SKM-1 (cell line): ENCODE data around the gene PBX1.

ENCODE experiments used
- DNase-seq: peaks from one replicate; lab custom pipeline; 2025; ENCODE audit not compliant: unreplicated experiment; lab: John Stamatoyannopoulos, UW

Gene PBX1

DNA sequence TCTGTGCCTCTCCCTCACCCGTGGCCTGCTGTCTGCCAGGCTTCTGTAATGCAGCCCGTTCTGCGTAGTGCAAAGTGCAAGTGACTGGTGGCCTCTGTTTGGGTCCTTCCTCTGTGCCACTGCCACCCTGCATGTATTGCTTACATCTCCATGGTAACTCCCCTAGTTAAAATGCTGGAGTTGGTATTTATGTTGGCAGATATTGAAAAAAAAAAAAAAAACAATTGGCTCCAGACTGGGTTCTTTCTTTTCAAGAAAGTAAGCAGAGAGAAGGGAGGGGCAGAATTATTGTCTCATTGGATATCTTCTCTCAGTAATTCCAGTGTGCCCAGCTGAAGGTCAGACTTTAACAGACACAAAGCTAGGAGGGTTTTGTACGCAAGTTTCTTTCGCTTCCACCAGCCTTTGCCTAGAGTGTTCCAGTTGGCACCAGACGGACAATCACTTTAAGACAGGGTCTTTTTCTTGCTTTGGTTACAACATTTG is 242.3 kb downstream of the PBX1 start:
- DNase-seq = no peak

DNA sequence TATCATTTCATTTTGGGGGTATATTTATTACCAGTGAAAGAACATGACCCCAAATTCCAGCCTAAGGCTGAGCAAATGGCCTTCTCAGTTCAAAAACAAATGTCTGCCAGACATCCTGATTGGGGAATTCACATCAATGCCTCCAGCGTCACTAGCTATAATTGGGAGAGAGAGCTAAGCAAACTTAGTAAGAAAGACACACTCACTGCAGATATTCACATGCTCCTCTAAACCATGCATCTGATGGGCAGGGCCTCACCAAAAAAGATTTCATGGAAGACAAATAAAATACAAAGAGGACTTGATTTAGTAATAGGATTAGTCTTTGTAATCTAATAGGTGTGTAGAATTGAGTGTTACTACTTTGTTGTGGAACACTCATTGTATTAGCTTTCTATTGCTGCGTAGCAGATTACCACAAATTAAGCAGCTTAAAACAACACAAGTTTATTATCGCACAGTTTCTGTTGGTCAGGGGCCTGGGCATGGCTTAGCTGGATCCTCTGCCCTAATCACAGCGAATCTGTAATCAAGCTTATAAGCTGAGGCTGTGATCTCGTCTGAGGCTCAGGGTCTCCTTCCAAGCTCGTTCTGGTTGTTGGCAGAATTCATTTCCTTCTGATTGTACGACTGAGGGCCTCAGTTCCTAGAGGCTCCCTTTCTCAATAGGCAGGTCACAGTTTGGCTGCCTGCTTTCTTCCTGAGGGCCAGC is 243.0 kb downstream of the PBX1 start:
- DNase-seq = no peak

DNA sequence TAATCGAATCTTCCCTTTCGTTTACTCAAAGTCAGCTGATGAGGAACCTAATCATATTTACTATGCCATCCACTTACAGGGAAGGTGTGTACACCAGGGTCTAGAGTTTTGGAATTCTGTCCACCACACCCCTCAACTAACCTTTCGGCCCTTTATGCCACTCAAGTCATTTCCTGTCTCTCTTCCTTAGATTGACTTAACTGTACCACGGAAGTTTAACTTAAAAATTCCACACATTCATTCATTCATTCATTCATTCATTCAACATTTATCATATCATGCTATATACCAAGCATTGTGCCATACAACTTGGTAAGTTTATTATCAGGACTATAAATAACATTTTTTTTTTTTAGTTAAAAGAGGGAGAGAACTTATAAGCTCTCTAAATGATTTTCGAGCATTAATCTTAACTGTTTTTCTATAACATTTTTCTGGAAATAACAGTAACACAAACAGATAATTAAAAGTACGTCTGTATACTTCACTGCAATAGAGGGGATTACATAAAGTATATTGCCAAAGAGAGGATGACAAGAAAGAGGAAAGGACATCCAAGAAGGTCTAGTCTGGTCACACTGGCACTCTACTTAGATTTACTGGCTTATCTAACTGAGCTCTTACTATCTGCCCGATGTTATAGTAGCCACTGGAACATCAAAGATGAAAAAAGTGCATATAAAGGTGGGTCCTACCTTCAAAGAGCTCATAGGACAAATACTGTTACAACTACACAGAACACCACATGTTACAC is 243.7 kb downstream of the PBX1 start:
- DNase-seq = no peak

DNA sequence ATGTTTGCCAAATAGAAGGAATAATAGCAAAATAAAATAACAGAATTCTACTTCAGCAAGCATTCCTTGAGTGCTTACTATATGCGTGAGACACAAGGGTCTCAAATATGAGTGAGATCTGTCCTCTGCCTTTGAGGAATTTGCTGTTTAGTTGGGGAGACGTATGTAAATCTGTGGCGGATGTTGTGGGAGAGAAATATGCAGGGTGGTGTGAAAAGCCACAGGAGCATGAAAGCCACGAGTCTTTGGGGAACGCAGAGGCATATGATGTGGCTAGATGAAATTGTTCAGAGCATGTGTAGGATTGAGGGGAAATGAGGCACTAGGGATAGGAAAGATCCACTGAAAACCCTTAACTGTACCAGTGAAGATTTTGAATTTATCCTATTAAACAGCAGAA is 244.4 kb downstream of the PBX1 start:
- no peak for DNase-seq

DNA sequence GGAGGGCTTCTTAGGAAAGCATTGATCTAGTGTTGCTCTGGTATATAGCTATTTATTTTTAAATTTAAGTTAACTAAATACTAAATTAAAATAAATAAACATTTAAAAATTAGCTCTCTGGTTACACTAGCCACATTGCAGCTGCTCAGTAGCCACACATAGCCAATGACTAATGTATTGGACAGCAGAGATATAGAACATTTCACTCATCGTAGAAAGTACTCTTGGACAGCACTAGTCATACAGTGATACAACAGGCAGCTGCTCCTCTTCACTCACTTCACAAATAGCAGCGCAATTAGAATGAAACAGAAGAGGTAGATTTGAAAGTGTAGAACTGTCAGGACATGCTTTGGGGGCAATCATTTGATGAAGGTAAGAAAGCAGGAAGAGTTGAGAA is 245.4 kb downstream of the PBX1 start:
- no peak for DNase-seq

DNA sequence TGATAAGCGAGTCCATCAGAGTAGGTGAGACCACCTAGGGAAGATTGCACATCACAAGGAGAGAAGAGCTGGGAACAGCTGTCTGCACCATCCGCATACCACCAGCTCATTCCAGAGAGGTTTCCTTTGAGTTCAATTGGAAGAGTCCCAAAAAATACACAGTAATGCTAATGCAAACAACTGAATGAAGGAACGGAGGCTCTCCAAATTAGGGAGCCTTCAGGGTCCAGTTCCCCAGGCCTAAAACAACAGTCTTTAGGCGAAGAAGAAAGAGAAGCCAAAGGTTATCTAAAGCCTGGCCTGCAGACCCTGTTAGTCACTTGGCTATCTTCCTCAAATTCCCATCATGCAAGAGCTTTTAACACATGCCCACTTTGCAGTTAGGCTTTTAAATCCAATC is 246.4 kb downstream of the PBX1 start:
- no peak for DNase-seq

DNA sequence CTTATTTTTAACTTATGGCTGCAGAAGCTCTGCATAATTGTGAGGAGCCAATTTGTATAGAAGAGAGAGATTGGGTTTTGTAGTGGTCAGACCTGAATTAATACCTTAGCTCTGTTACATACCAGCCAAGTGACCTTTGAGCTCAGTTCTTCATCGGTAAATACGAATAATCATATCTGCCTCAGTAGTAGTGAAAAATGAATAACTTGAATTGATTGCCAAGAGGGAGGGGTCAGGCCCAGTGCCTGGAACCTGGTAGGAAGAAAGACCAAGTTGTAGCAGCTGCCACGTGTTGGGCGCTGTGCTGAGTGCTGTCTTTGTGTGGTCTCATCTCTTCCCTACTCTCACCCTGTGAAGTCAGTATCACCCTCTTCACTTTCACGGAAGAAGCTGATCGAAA is 247.5 kb downstream of the PBX1 start:
- no peak for DNase-seq

DNA sequence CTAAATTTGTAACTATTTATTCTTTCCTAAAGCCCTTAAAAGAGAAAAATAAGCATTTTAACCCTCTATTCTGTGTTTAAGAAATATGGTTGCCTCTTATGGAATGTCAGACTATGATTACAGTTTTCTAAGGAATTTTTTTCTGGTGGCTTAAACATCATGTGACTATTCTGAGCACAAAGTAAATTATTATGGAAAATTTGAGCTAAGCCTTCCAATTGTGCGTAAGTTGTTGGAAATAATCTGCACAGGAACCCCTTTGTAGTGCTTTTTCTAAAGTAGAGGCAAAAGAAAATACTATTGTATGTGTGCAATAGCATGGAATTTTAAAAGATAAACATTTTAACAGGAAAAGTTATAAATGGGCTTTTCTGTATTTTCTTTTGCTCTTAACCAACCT is 254.8 kb downstream of the PBX1 start:
- DNase-seq = no peak

DNA sequence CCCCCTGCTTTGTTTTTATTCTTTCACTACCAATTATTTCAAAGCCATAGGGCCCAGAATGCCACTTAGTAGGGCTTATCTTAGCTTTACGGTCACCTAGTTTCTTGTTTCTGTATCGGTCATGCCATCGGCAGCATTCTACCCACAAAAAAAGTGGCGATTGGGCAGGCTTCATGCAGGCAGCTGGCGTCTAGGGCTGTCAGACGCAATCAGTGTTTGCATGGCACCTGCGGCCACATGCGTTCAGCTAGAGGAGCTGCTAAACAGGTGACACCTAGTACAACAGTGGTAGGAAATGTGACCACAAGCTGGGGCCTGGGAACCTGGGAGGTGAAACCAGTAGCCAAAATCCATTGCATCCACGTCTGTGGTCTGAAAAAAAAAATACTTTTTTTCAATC is 262.7 kb downstream of the PBX1 start:
- DNase-seq = no peak

DNA sequence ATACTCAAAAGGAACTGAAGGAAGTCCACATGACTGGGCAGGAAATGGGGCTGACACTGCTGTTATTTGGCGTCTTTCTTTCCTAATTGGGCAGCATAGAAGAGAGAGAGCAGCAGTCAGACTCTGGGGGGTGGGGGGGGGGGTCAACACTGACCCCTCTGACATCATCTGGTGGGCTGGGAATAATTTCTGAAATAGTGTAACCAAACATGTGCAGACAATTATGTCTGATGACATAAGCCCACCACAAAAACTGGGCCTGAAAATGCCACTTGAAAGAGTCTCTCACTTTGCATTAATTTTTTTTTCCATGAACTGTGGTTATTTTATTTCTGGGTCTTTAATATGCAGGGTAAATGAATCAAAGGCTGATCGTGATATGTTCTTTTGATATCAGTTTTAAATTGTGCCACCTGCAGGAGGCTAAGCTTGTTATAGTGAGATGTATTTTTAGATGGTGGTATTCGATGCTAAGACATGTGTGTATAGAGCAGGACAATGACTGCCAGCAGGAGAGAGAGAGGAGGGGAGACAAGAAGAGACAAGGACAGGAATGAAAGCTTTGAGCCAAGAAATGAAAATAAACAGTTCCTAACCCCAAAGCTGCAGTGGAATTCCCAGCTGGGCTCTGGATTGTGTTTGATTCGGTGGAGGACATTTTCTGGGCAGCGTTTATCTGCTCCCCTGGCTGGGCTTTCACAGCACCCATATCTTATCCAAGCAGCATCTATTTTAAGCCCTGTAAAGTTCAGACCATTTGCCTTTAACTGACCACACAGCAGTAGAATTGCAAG is 264.7 kb downstream of the PBX1 start:
- no peak for DNase-seq

DNA sequence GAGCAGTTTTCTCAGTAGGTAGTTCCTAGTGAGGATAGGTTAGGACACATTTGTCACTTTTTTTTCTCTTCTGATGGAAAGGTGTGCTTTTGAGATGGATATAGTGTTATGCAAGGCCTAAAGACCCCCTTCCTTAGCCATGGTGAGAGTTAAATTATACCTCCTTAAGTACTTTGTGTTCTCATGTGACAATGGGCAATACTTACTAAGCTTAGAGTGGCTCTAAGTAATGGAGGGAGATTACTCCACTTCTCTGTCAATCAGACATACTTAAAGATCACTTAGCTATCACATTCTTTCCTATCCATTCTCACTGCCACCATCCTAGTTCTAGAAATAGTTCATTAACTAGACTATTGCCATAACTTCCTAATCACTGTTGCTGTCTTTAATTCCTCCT is 265.6 kb downstream of the PBX1 start:
- no peak for DNase-seq

DNA sequence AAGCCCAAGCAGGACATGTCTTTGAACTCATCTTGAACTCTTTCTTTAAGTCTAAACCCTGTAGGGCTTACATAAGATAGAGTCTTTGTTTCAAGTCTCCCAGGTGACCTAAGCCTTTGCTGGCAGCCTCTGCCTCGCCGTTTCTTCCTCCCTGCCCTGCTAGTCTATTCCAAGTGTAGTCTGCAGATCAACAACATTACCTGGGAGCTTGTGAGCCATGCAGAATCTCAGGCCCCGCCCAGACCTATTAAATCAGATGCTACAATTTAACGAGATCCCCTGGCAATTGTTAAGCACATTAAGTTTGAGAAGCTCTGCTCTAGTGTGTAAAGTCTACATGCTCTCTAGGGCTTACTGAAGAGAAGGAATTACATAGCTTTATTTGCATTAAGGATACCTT is 271.6 kb downstream of the PBX1 start:
- DNase-seq = no peak

DNA sequence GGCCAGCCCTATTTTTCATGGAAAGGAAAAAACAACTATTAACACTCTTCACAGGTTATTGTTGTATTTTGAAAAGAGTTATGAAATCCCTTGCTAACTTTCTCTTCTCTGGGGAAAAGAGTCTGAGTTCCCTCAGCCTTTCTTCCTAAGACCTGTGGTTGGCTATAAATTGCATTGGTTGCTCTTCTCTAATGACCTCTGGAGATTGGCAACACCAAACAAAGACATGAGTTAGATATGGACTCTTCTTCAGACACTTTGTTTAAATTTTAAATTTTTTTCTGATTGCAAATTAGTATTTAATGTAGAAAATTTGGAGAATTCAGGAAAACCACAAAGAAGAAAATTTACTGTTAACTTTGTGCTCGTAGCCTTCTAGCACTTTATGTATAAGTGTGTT is 275.7 kb downstream of the PBX1 start:
- DNase-seq = no peak

DNA sequence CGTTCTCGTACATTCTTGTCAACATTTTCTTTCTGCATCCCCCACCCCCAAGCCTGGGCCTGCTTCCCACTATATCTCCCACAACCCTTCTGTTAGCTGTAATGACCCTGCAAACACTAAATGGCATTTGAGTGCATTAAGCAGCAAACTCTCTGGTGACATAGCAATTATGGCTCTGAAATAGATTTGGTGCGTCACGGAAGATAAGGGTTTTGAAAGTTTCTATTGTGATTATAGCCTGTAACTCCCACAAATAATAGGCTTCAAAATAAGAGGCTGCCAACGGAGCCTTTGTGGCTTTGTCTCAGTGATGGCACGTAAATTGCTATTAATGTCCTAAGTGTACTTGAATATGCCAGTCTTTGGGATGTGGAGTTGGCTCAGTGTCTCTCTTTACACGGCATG is 277.6 kb downstream of the PBX1 start:
- DNase-seq = no peak

DNA sequence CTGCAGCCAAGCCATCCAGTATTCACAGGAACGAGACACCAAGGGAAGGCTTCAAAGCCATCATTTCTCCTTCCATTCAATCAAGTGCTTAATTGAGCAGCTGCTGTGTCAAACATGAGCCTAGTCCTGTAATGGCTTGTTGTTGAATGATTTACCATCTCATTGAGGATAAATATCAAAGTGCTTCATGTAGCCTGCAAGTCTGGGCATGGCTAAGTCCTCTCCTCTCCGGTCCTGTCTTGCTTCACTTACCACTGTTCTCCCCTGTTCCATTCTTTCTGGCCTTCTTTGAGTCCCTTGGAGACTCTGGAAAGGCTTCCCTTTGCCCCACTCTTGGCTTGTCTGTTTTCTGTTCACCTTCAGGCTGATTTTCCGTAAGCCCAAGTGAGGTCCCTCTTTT is 279.8 kb downstream of the PBX1 start:
- DNase-seq = no peak

DNA sequence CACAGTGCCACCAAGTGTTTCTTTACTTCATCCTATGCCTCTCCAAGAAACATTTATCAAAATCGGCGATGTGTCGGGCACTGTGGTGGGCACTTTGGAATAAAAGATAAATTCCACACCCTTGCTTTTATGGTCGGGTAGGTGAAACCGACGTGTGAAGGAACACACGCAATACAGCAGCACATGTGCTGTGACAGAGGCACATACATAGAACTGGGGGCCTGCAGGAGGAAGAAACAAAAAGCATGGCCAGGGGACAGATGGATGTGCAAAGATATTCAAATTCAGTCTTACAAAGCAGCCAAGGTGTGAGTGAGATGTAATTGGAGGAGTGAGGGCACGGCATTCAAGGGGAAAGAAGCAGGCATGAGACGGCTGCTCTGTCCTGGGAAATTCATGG is 282.0 kb downstream of the PBX1 start:
- no peak for DNase-seq

DNA sequence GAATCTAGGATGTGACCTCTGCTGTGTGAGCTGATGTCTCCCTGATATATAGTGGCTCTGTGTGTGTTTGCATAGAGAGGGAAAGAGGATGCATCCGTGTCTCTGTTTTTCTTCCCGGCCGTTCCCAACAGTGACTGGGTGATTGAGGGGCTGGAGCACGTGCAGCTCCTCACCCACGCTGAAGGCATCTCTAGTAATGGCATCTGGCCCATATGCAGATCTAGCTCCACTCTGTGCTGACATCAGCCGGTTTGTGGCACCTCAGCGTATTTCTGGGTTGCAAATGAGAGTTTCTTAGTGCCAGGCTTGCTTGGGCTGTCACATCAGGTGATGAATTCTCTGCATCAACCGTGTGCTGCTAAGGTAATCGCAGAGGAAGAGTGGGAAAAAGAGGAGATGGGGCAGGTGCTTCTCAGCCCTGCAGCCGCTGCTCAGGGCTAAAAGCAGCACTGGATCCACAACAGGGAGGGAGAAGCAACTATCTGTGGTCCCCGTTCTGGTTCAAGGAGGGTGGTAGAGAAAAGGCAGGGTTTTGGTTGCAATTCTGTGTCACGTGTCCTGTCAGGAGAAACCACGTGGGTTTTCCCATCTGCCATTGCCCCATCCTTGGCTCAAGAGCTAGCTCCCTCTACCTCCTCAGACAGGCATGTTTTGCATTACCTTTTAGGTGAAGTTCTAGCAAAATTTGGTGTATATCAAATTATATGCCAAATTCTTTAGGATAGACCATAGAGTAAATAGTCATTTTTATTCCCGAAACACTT is 282.9 kb downstream of the PBX1 start:
- DNase-seq = no peak

DNA sequence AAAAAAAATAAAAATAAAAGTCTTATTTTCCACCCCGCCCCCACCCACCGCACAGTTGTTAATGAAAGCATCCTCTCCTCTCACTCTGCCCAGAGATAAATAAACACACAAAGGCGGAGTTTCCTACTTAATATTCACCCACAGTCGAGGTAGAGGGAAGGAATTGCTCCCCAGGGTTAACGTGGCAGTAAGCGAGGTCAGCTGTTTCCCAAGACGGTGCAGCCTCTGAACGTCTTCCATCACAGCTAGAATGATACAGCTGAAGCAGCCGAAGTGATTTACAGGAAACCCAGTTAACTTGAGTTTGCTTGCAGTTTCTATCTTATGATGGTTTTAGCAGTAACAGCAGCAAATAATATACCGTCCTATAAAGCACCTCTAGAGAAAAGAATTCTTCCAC is 283.9 kb downstream of the PBX1 start:
- no peak for DNase-seq

DNA sequence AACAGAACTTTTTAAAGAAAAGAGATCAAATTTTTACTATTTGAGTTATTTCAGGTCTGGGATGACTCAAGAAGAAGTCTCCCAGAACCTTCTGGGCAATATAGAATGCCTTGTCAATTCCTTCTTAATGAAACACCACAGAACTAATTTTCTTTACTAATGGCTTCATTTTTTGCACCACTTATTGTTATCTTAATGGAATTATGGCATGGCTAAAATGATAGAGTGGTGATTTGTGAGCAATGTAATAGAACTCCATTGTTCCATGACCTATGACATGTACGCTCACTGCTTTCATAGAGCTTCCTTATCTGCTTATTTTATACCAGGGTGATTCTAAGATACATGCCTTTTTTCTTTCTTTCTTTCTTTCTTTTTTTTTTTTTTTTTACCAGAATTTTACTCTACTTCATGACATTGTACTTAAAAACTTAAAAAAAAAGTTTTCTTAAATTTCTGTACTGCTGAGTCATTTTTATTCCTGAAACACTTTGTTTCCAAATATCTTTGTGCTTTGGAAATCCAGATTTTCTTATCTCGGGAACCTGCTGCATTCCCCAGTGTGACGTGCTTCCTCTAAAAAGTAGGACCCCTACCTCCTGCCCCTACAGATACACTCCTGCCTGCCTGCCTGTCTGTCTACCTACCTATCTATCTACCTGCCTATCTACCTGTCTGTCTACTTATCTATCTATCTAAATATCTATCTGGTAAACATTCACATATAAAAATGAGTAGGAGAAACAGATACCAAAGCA is 284.9 kb downstream of the PBX1 start:
- no peak for DNase-seq
